NCI-H2196 treated with DMSO at 0.1 percent for 48 hours (cell line): ENCODE data around the gene NEDD4L.
"Not testable (repeated sequence)": the region's sequence is repeated elsewhere in the genome, so short reads cannot be mapped to it uniquely, and the experiment has no call there.

Experiments used
- DNase-seq: peaks from one replicate; lab custom pipeline; 2025; ENCODE audit not compliant: unreplicated experiment; lab: John Stamatoyannopoulos, UW

Gene NEDD4L

DNA sequence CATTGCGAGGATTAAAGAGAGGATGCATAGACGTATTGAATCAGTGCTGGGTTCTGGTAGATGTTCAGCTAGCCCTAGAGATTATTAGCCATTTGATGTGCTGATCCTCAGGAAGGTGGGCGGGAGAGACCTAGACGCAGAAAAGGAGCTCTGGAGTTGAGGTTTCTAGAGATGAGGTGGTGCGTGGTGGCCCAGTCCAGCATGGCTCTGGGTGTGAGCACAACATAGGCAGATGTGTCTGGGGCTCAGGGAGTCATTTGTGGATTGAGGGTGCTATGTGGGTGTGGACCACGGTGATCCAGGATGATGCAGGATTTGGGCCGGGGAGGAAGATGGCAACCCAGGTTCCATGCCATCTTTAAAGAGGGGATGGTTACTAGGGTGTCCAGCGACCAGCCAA is 102.1 kb downstream of the NEDD4L start:
- no peak for DNase-seq

DNA sequence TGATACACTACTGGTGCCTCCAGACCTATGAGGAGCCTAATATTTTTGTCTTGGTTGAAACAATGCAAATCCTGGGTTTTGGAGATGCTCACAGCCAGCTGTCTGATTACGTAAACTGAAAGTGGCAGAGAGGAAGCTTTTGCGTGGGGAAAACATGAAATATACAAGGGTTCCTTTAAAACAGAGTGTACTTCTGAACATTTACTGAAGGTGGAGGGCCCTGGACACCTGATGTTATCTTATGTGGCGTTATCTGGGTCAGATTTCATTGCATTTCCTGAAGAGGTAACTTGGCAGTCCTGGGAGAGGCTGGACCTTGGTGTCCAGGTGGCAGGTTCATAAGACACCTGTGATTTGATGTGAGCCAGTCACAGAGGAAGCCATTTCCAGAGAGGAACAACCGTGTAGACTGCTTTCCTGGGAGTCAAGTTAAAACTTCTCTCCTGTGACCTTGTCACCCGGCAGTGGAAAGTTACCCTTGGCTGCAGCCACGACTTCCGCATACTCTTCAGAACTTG is 105.0 kb downstream of the NEDD4L start:
- DNase-seq = peak; percentile 70

DNA sequence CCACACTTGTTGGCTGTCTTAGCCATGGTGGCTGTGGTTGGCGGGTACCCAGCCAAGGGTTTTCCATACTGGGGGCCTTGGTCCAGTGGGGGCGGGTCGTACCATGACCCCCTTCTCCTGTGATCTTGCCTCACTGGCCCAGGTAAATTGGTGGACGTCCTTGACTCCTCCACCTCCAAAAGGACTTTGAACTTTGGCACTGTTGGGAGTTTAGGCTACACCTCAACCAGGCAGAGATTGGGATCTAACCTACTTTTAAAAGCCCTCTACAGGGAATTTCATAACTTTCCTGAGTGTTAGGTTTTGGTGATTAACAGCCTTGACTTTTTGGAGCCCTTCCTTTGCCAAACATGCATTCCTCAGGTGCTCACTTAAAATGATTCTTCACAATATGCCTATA is 106.7 kb downstream of the NEDD4L start:
- no peak for DNase-seq

DNA sequence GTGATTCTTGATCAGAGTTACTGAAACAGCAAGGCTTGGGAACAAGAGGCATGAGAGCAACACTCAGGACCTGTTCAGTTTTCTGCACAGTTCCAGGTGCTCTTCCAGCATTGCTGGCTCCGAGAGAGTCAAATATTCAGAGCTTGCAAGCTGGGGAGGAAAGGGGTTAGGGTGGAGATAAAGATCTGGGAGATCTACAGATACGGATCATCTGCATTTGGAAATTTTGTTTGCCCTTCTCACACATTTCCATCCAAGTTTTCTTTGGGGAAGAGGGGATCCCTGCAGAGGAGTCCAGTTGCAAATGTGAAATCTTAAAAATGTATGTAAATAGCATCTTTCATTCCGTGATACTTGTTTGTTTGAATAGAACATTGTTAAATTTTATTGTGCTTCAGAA is 108.2 kb downstream of the NEDD4L start:
- DNase-seq = no peak

DNA sequence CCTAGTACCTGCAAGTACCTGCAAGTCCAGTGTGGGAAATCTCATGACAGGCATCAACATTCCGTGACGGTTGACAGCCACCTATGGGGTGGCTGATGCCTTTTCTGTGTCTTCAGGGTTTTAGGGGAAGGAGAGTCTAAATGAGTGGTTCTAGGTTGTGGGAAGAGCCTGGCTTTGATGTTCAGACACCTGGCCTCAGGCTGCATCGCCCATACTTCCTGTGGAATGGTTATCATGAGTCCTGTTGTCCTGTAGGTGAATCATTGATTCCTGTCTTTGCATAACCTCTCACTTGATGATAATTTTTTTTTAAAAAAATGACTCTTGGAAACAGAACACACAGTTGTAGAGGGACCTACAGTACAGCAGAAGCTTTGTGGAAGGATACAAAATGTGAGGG is 108.9 kb downstream of the NEDD4L start:
- DNase-seq = no peak

DNA sequence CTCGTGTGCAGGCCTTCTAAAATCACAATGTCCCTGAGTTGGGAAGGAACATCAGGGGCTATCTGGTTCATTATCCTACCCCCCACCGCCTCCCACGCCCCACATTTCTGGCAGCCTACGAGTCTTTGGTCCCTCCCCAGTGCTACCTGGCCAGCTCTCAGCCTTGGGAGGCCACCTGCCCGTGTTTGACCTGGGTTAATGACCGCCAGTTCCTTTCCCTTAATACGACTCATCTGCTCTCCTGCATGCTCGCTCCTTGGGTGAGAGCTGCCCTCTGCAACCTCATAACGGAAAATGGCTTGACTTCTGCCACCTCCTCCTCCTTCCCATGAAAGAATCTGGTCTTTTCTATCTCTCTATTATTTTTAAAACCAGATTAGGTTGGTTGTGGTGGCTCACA is 112.5 kb downstream of the NEDD4L start:
- no peak for DNase-seq

DNA sequence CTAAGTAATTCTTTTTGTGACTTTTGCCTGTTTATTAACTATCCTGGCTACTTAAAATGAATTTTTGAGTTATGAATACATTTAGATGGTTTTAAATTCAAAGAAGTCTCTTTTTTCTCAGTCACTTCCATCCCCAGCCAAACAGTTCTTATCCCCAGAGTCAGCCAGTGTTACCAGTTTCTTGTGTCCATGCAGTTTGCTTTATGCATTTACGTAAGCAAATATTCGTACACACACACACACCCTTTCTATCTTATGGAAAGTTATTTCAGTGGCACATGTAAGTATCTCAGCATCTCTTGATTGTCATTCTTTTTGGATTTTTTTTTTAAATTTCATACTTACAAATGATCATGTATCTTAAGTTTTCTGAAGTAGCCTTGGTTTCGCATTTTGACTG is 113.2 kb downstream of the NEDD4L start:
- DNase-seq = no peak

DNA sequence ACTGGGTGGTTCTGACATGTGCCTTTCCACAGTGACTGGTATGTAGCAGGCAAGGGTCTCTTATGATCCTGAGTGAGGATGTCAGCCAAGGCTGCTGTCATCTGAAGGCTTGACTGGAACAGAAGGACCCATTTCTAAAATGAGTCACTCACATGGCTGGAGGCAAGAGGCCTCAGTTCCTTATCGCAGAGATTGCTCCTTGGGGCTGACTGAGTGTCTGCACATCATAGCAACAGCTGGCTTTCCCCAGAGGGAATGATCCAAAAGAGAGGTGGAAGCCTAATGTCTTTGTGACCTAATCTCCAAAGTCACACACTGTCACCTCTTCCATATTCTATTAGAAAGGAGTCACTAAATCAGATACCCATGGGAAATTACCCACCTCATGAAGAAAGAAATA is 114.0 kb downstream of the NEDD4L start:
- no peak for DNase-seq

DNA sequence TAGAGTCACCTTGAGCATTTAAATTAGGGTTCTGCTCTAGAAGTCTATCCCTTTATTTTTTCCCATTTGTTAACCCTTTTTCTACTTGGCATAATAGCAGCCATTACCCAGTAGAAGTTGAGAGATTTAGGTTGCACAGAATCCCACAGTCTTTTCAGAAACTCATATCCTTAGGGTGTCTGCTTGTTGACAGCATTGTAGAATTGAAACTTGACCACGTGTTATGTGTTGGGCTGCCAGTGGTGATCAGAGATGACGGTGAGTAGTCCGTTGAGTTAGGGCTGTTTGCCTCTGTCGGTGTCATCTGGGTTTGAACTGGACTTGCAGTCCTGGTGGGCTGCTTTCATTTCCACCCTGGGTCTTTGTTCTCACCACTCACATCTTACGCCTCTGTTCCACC is 114.4 kb downstream of the NEDD4L start:
- no peak for DNase-seq

DNA sequence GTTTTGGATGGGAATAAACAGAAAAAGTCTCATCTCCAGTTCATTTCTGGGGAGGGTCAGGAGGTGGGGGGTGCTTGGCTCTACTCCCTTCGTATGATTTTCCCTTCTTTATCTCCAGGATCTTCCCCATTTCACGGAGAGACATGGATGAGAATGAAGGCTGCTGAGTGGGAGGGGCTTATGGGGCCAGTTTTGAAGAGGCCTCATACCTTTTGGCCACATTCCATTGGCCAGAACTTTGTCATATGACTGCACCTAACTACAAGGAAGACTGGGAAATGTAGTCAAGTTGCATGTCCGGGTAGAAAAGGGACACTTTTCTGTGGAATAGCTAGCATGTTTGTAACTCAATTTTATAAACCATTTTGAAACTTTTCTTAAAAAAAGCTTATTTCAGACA is 117.6 kb downstream of the NEDD4L start:
- no peak for DNase-seq

DNA sequence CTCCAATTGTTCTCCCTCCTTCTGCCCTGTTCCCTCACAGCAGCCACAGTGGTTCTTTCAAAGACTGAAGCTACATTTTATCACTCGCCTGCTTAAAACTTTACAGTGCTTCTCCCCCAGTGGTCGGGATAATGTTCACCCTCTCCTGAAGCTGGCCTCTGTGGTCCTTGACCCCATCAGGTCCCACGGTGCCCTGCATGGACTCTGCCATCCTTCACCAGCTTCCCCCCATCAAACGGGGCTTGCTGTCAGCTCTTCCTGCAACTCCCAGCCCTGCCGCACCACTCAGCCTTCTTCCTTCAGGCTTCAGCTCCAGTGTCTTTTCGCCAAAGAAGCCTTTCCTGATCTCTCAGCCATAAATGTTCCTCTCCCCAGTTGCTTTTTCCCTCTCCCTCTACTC is 118.1 kb downstream of the NEDD4L start:
- no peak for DNase-seq

DNA sequence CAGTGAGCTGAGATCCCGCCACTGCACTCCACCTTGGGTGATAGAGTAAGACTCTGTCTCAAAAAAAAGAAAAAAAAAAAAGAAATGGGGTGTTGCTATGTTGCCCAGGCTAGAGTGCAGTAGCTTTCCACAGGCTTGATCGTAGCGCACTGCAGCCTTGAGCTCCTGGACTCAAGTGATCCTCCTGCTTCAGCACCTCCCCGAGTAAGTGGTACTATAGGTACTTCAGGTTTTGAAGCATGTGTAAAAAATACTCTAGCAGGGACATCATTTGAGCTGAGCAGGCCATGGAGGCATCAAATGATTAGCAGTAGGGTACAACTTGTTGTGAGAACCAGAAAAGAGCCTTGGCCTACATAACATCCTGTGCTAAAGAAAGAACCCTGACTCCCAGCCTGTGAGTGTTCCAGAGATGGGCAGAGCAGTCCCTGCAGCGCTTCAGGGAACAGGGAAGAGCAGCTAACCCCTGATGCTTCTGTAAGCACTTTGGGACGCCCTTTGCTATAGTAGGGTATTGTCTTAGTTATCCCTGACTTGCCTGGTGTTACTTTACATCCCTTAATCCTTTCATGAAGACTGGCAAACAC is 119.1 kb downstream of the NEDD4L start:
- no peak for DNase-seq

DNA sequence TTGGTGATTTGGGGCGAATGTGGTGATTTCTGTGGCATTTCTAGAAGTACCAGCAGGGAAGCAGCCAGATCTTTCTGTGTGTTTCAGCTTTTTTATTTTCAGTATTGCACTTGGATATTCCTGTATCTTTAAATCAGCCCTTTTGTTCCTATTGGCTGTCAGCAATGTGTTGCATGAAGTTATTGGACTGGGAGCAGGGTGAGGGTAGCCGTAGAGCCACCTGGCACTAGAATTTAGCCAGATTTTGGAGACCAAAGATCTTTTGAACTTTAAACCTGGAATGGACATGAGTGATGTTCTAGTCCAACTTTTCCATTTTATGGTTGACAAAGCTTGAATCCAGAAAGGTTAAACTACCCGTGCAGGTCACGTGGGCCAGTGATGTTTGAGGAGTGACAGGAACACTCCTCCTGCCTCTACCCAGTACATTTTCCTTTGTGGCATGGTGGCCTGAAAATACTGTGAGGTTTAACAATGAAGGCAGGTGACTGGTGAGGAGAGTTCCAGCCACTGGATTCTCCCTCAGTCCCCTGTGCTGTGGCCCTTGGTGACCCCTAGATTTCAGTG is 122.3 kb downstream of the NEDD4L start:
- DNase-seq = no peak

DNA sequence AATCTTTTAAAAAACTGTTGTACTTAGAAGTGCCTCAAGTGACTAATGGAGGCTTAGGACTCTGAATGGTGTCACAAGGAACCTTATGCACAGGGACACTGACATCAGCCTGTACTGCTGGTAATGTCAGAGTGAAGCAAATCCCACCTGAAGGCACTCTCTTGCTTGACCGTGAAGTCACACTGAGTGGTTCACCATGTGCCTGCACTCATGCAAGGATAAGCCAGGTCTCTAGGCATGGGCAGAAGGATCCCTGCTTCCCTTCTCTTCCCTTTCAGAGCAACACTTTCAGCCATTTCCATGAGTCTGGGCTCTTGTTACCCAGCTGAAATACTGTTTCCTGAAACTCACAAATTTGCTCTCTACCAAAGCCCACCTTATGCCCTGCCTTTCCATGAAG is 123.0 kb downstream of the NEDD4L start:
- DNase-seq = no peak

DNA sequence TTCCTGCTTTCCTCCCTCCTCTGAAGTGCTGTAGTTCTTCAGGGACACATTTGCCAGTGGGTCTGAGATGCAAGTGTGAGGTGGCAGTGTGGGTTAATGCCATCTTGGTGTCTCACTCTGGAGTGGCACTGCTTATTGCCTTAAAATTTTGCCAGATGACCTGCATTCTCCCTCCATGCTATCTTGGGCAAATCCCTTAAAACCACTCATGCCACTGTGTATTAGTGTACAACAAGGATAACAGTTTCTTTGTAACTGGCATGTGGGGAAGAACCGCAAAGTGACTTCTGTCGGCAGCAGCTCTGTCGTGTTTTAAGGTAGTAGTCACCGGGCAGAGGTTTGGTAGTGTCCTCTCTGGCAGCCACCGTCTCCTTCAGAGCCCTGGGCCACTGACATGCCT is 124.2 kb downstream of the NEDD4L start:
- no peak for DNase-seq

DNA sequence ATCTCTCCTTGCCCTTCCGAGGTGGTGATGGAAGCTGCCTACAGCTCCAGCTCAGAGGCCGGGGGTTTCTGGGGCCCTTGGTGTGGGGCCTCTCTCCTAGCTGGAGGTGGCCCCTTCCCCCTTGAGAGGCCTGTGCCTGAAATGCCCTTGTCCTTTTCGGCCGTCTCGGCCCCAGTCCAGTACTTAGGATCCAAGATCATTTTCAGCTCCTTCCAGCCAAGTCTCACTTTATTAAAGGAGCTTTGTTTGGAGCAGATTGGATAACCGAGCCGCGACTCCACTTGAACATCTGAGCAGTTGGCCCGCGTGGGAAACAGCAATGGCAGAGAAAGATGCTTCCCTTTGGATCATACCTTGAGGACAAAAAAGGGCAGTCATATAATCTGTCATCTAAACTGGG is 125.0 kb downstream of the NEDD4L start:
- no peak for DNase-seq

DNA sequence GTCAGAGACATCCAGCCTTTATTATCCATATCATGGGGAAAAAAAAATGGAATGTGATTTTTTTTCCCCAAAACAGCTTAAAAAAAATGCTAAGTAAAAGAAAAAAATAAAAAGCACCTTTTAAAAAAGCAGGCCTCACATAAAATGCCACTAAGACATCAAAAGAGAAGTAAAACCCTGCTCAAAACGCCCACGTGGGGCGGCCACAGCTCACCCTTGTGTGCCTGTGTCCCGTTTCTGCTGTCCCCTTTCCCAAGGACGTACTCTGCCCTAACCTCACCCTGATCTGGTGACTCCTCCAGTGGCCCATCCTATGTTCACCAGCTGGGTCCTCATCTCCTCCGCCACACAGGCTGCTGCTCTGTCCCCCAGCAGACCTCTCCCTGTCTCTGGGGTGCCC is 125.4 kb downstream of the NEDD4L start:
- no peak for DNase-seq

DNA sequence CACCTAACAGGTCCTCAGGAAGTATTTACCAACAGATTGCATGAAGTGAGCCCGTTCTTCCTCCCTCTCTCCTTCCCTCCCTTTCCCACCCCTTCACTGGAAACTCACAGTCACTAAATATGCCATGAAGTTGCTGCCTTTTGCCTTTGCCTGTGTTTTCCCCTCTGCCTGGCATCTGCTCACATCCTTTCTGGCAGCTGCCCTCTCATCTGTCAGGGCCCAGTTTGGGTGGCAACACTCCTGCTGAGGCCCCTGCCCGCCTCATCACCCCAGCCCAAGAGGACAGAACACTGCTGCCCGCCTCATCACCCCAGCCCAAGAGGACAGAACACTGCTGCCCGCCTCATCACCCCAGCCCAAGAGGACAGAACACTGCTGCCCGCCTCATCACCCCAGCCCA is 126.0 kb downstream of the NEDD4L start:
- DNase-seq = not testable (repeated sequence)

DNA sequence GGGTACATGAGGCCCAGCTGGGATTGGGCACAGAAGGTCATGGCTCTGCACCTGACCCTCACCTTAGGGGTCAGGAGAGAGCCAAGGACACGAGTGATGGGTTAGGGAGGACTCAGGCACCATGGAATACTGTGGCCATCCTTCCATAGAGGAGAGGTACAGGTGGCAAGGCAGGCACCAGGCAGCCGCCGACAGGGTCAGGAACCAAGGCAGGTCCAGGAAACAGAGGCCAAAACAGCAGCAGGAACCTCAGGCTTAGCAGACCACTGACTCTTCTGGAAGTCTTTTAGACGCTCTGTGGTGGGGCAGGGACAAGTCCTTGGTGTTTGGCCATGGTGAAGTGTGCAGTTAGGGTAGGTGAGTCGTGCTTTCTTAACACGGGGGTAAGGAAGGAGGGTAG is 128.0 kb downstream of the NEDD4L start:
- no peak for DNase-seq

DNA sequence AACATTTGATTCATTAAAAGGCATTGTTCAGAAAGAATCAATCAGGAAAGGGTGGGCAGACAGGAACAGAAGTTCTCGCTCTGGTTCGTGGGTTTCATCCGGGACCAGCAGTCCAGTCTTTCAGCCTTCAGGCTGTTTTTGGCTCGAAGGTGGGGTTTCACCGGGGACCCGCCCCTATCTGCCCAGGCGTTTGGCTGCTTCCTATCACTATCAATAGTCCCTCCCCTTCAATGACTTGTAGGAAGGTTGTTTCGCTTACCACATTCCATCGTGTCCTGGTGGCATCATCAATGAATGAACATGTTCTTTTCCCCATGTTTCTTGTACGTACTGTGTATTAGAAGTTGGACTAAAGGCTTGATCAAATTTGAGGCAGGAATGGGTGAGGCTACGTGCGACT is 130.3 kb downstream of the NEDD4L start:
- no peak for DNase-seq

DNA sequence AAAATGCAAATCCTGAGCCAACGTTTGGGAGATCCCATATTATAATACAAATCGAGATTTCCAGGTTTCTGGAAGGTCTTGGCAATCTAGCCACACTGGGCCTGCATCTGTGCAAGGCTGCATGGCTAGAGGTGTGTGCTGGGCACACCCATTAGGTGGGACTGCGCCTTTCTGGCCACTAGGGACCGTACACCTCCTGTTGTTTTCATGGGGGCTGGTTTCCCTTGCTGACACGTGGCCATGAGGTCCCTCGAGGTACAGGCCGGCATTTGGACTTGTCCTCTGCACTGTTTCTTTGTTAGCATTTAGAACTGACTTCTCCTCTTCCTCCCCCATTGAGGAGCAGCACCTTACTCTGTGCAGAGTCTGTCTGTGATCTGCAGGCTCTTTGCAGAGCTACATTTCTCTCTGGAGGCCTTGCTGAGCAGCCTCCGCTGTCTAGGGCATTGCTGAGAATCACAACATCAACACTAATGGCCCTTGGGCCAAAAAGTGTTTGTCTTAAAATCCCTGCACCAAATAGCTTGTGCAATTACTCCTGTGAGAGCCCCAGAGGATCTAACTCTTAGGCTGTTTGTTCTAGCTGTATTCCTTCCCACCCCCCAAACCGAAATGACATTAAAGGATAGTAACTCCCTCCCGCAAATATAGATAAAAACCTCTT is 131.2 kb downstream of the NEDD4L start:
- no peak for DNase-seq

DNA sequence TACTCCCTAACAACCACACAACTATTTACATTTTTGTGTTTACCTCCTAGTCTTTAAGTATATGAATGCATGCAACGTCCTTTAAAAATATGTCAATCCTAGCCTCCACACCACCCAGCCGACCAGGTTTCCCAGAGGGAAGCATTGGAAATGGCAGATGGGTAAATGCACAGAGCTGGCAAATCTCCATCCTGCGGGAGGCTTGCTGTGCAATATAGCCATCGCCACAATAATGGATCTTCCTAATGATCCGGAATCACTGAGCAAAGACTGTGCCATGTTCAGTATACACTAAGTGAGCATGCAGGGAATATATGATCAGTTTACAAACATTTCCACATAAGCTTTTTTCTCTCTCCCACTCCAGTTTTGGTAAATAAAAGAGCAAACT is 131.8 kb downstream of the NEDD4L start:
- no peak for DNase-seq
